Right lobe of liver (tissue), 4 donors: ENCODE results near the gene TIMM10B.

Experiments used
- CTCF ChIP-seq, 4 donors: fragments of 200-600 bp in 3 of 4; fragments of 450-650 bp in 1 of 4; IDR thresholded peaks; one replicate each; pipeline versions ENCODE4 v1.5.1 to v1.8.0; 2016 to 2022; ENCODE audit warnings: antibody characterized with exemption in 4 of 4, mild to moderate bottlenecking in 2 of 4
- POLR2A ChIP-seq: fragments of 450-650 bp; IDR thresholded peaks from one replicate; pipeline ENCODE4 v1.6.1; 2017; ENCODE audit warnings: antibody characterized with exemption, mild to moderate bottlenecking
- donor health status: DM: no; HTN: no; CAD: no.
- donor health status: DM: no; HTN: no; CAD: no.
- donor health status: DM: no; HTN: yes; CAD: no.

- TF ChIP-seq CTCF (IDR thresholded peaks at IDR 0.05) (no peak), POLR2A (no peak)
These were observed 28.1 kb upstream of the TIMM10B start for GRCh38 chr11:6453152-6453551.
